ENCODE data around the gene SMIM1. TPM values are rescaled to one million over a fixed set of nuclear protein-coding genes. Genes with fewer than 3 reads are reported as not detected.

The SMIM1 gene
- total RNA-seq, 1 experiment from 2014 or later = 20.1 TPM

- in situ Hi-C loops (cut with HindIII; ENCODE audit: low sequenced_read_pairs) = no loop called here
- peak; percentile 48 for DNase-seq (ENCODE audit: low spot score)
Measured at GRCh38 chr1:3772027-3772714, 378 bp upstream of the SMIM1 start.

GRCh38 chr1:3773572-3774275 is 1.2 kb downstream of the SMIM1 start:
- in situ Hi-C loops (cut with HindIII; ENCODE audit: low sequenced_read_pairs) = no loop called here
- DNase-seq (ENCODE audit: low spot score) = no peak

GRCh38 chr1:3774276-3774945 is 1.9 kb downstream of the SMIM1 start:
- no peak for DNase-seq (ENCODE audit: low spot score)
- in situ Hi-C loops (cut with HindIII; ENCODE audit: low sequenced_read_pairs) = no loop called here

GRCh38 chr1:3774946-3775489 is 2.5 kb downstream of the SMIM1 start:
- no peak for DNase-seq (ENCODE audit: low spot score)
- in situ Hi-C loops (cut with HindIII; ENCODE audit: low sequenced_read_pairs) = no loop called here

- DNase-seq (ENCODE audit: low spot score) = no peak
- in situ Hi-C loops (cut with HindIII; ENCODE audit: low sequenced_read_pairs) = no loop called here
Measured at GRCh38 chr1:3775490-3776230, 3.1 kb downstream of the SMIM1 start.

GRCh38 chr1:3776231-3776961 is 3.8 kb downstream of the SMIM1 start:
- DNase-seq (ENCODE audit: low spot score) = no peak
- in situ Hi-C loops (cut with HindIII; ENCODE audit: low sequenced_read_pairs) = no loop called here

GRCh38 chr1:3777078-3777547 is 4.6 kb downstream of the SMIM1 start:
- in situ Hi-C loops (cut with HindIII; ENCODE audit: low sequenced_read_pairs) = no loop called here

GRCh38 chr1:3777647-3778589 is 5.4 kb downstream of the SMIM1 start:
- in situ Hi-C loops (cut with HindIII; ENCODE audit: low sequenced_read_pairs) = no loop called here
- no peak for DNase-seq (ENCODE audit: low spot score)

More at GRCh38 chr1:3777078-3777547, 4.6 kb downstream of the SMIM1 start:
- peak; percentile 87 for DNase-seq (ENCODE audit: low spot score)

GRCh38 chr1:3778590-3779264 is 6.2 kb downstream of the SMIM1 start:
- DNase-seq (ENCODE audit: low spot score) = peak; percentile 77
- in situ Hi-C loops (cut with HindIII; ENCODE audit: low sequenced_read_pairs) = no loop called here

GRCh38 chr1:3779265-3779911 is 6.8 kb downstream of the SMIM1 start:
- DNase-seq (ENCODE audit: low spot score) = peak; percentile 42
- in situ Hi-C loops (cut with HindIII; ENCODE audit: low sequenced_read_pairs) = no loop called here

GRCh38 chr1:3779912-3780416 is 7.4 kb downstream of the SMIM1 start:
- in situ Hi-C loops (cut with HindIII; ENCODE audit: low sequenced_read_pairs) = no loop called here
- DNase-seq (ENCODE audit: low spot score) = no peak

GRCh38 chr1:3780901-3781300 is 8.4 kb downstream of the SMIM1 start:
- in situ Hi-C loops (cut with HindIII; ENCODE audit: low sequenced_read_pairs) = no loop called here
- DNase-seq (ENCODE audit: low spot score) = no peak

- DNase-seq (ENCODE audit: low spot score) = no peak
Measured at GRCh38 chr1:3783651-3784474, 11.3 kb downstream of the SMIM1 start.

GRCh38 chr1:3785045-3785444 is 12.5 kb downstream of the SMIM1 start:
- in situ Hi-C loops (cut with HindIII; ENCODE audit: low sequenced_read_pairs) = no loop called here
- DNase-seq (ENCODE audit: low spot score) = no peak

More at GRCh38 chr1:3783651-3784474, 11.3 kb downstream of the SMIM1 start:
- in situ Hi-C loops (cut with HindIII; ENCODE audit: low sequenced_read_pairs) = no loop called here

- in situ Hi-C loops (cut with HindIII; ENCODE audit: low sequenced_read_pairs) = no loop called here
Measured at GRCh38 chr1:3785456-3786157, 13.1 kb downstream of the SMIM1 start.

More at GRCh38 chr1:3785456-3786157, 13.1 kb downstream of the SMIM1 start:
- DNase-seq (ENCODE audit: low spot score) = no peak
